Measurements from ENCODE around the gene GPR52.

GPR52 gene

GRCh38 chr1:174417921-174418320 is 29.8 kb upstream of the GPR52 start:
- H4K8ac ChIP-seq (ENCODE audit: low read depth, low read length) = no peak overlapping the region
- DNase-seq = no peak
- H2BK15ac ChIP-seq (replicated peaks; ENCODE audit: low read depth) = no peak overlapping the region
- no peak overlapping the region for H2BK120ac ChIP-seq (ENCODE audit: low read depth, low read length)
- no peaks in the 10 kb centered on the region for H3K79me1 ChIP-seq (ENCODE audit: low read length)
- no peaks in the 10 kb centered on the region for H3K4me1 ChIP-seq (ENCODE audit: control insufficient read depth, low read depth, low read length)
- H3K4ac ChIP-seq (ENCODE audit: low read depth, low read length) = no peak overlapping the region
- no peak overlapping the region for H4K5ac ChIP-seq (ENCODE audit: low read length)
- no peaks in the 10 kb centered on the region for H3K79me2 ChIP-seq (ENCODE audit: control insufficient read depth, insufficient read depth, low read length)
- no CpG with 5 or more reads among the region's 2 CpGs for WGBS (ENCODE audit: extremely low coverage, insufficient coverage, low lambda C conversion rate)
- H3K27me3 ChIP-seq (ENCODE audit: insufficient read depth, low read length, poor library complexity) = no peaks in the 10 kb centered on the region
- no peak overlapping the region for H3K9ac ChIP-seq (ENCODE audit: low read length)
- H3K4me2 ChIP-seq (ENCODE audit: low read length) = no peak overlapping the region
- H3K18ac ChIP-seq (ENCODE audit: low read length) = no peak overlapping the region
- H3K56ac ChIP-seq (ENCODE audit: low read length) = no peak overlapping the region
- H3K23ac ChIP-seq (ENCODE audit: low read length) = no peak overlapping the region
- no peaks in the 10 kb centered on the region for H3K36me3 ChIP-seq (ENCODE audit: control insufficient read depth, insufficient read depth, low read length)
- no peak overlapping the region for H3K27ac ChIP-seq (ENCODE audit: low read depth, low read length)
- no peak overlapping the region for H3K4me3 ChIP-seq (ENCODE audit: low read length)
- H2AK5ac ChIP-seq (ENCODE audit: low read length) = no peak overlapping the region
- no peak overlapping the region for H2BK5ac ChIP-seq (ENCODE audit: low read length)

GRCh38 chr1:174425121-174425520 is 22.6 kb upstream of the GPR52 start:
- no peak overlapping the region for H3K9ac ChIP-seq (ENCODE audit: low read length)
- H3K18ac ChIP-seq (ENCODE audit: low read length) = no peak overlapping the region
- no peaks in the 10 kb centered on the region for H3K4me1 ChIP-seq (ENCODE audit: control insufficient read depth, low read depth, low read length)
- no peak overlapping the region for H2BK15ac ChIP-seq (replicated peaks; ENCODE audit: low read depth)
- no peaks in the 10 kb centered on the region for H3K79me2 ChIP-seq (ENCODE audit: control insufficient read depth, insufficient read depth, low read length)
- no peak overlapping the region for H3K4me2 ChIP-seq (ENCODE audit: low read length)
- no peaks in the 10 kb centered on the region for H3K27me3 ChIP-seq (ENCODE audit: insufficient read depth, low read length, poor library complexity)
- no peak overlapping the region for H2BK120ac ChIP-seq (ENCODE audit: low read depth, low read length)
- no peak overlapping the region for H2BK5ac ChIP-seq (ENCODE audit: low read length)
- H3K27ac ChIP-seq (ENCODE audit: low read depth, low read length) = no peak overlapping the region
- no peak overlapping the region for H3K4me3 ChIP-seq (ENCODE audit: low read length)
- no peak overlapping the region for H3K23ac ChIP-seq (ENCODE audit: low read length)
- H3K56ac ChIP-seq (ENCODE audit: low read length) = no peak overlapping the region
- H4K8ac ChIP-seq (ENCODE audit: low read depth, low read length) = no peak overlapping the region
- no peaks in the 10 kb centered on the region for H3K36me3 ChIP-seq (ENCODE audit: control insufficient read depth, insufficient read depth, low read length)
- no peak overlapping the region for H4K5ac ChIP-seq (ENCODE audit: low read length)
- no peak overlapping the region for H3K4ac ChIP-seq (ENCODE audit: low read depth, low read length)
- no peak overlapping the region for H2AK5ac ChIP-seq (ENCODE audit: low read length)
- no peaks in the 10 kb centered on the region for H3K79me1 ChIP-seq (ENCODE audit: low read length)
- DNase-seq = no peak

- Histone ChIP-seq H4K8ac (ENCODE audit: low read depth, low read length) (no peak overlapping the region), H3K79me2 (ENCODE audit: control insufficient read depth, insufficient read depth, low read length) (no peaks in the 10 kb centered on the region), H2BK5ac (ENCODE audit: low read length) (no peak overlapping the region), H3K9ac (ENCODE audit: low read length) (no peak overlapping the region), H3K4ac (ENCODE audit: low read depth, low read length) (no peak overlapping the region), H3K27ac (ENCODE audit: low read depth, low read length) (no peak overlapping the region), H3K4me1 (ENCODE audit: control insufficient read depth, low read depth, low read length) (no peaks in the 10 kb centered on the region), H3K56ac (ENCODE audit: low read length) (no peak overlapping the region), H4K5ac (ENCODE audit: low read length) (no peak overlapping the region), H3K18ac (ENCODE audit: low read length) (no peak overlapping the region), H3K36me3 (ENCODE audit: control insufficient read depth, insufficient read depth, low read length) (no peaks in the 10 kb centered on the region), H2BK120ac (ENCODE audit: low read depth, low read length) (no peak overlapping the region), H3K79me1 (ENCODE audit: low read length) (no peaks in the 10 kb centered on the region), H3K4me3 (ENCODE audit: low read length) (no peak overlapping the region), H2BK15ac (replicated peaks; ENCODE audit: low read depth) (no peak overlapping the region), H3K4me2 (ENCODE audit: low read length) (no peak overlapping the region), H3K27me3 (ENCODE audit: insufficient read depth, low read length, poor library complexity) (no peaks in the 10 kb centered on the region), H2AK5ac (ENCODE audit: low read length) (no peak overlapping the region), H3K23ac (ENCODE audit: low read length) (no peak overlapping the region)
- DNase-seq = no peak
- no CpG with 5 or more reads among the region's 3 CpGs for WGBS (ENCODE audit: extremely low coverage, insufficient coverage, low lambda C conversion rate)
These were observed 21.6 kb upstream of the GPR52 start for GRCh38 chr1:174426153-174426552.

- Histone ChIP-seq H4K5ac (ENCODE audit: low read length) (no peak overlapping the region), H4K8ac (ENCODE audit: low read depth, low read length) (no peak overlapping the region), H3K4me1 (ENCODE audit: control insufficient read depth, low read depth, low read length) (no peaks in the 10 kb centered on the region), H3K23ac (ENCODE audit: low read length) (no peak overlapping the region), H3K36me3 (ENCODE audit: control insufficient read depth, insufficient read depth, low read length) (no peaks in the 10 kb centered on the region), H2AK5ac (ENCODE audit: low read length) (no peak overlapping the region), H3K79me1 (ENCODE audit: low read length) (no peaks in the 10 kb centered on the region), H3K4me3 (ENCODE audit: low read length) (no peak overlapping the region), H3K56ac (ENCODE audit: low read length) (no peak overlapping the region), H3K79me2 (ENCODE audit: control insufficient read depth, insufficient read depth, low read length) (no peaks in the 10 kb centered on the region), H3K4me2 (ENCODE audit: low read length) (no peak overlapping the region), H2BK120ac (ENCODE audit: low read depth, low read length) (no peak overlapping the region), H2BK5ac (ENCODE audit: low read length) (no peak overlapping the region), H3K27me3 (ENCODE audit: insufficient read depth, low read length, poor library complexity) (no peaks in the 10 kb centered on the region), H3K27ac (ENCODE audit: low read depth, low read length) (no peak overlapping the region), H3K18ac (ENCODE audit: low read length) (no peak overlapping the region), H3K9ac (ENCODE audit: low read length) (no peak overlapping the region), H2BK15ac (replicated peaks; ENCODE audit: low read depth) (no peak overlapping the region), H3K4ac (ENCODE audit: low read depth, low read length) (no peak overlapping the region)
- no CpG with 5 or more reads among the region's 3 CpGs for WGBS (ENCODE audit: extremely low coverage, insufficient coverage, low lambda C conversion rate)
- peak; percentile 64 for DNase-seq
These were observed 19.7 kb upstream of the GPR52 start for GRCh38 chr1:174428033-174428432.

- Histone ChIP-seq H3K79me1 (ENCODE audit: low read length) (no peaks in the 10 kb centered on the region), H3K4me3 (ENCODE audit: low read length) (no peak overlapping the region), H3K79me2 (ENCODE audit: control insufficient read depth, insufficient read depth, low read length) (no peaks in the 10 kb centered on the region), H2AK5ac (ENCODE audit: low read length) (no peak overlapping the region), H3K27me3 (ENCODE audit: insufficient read depth, low read length, poor library complexity) (no peaks in the 10 kb centered on the region), H3K4me1 (ENCODE audit: control insufficient read depth, low read depth, low read length) (no peaks in the 10 kb centered on the region), H3K9ac (ENCODE audit: low read length) (no peak overlapping the region), H3K36me3 (ENCODE audit: control insufficient read depth, insufficient read depth, low read length) (no peaks in the 10 kb centered on the region), H2BK120ac (ENCODE audit: low read depth, low read length) (no peak overlapping the region), H3K4me2 (ENCODE audit: low read length) (no peak overlapping the region), H2BK15ac (replicated peaks; ENCODE audit: low read depth) (no peak overlapping the region), H2BK5ac (ENCODE audit: low read length) (no peak overlapping the region), H3K27ac (ENCODE audit: low read depth, low read length) (no peak overlapping the region), H4K8ac (ENCODE audit: low read depth, low read length) (no peak overlapping the region), H3K4ac (ENCODE audit: low read depth, low read length) (no peak overlapping the region), H3K23ac (ENCODE audit: low read length) (no peak overlapping the region), H3K18ac (ENCODE audit: low read length) (no peak overlapping the region), H3K56ac (ENCODE audit: low read length) (no peak overlapping the region), H4K5ac (ENCODE audit: low read length) (no peak overlapping the region)
- no peak for DNase-seq
These were observed 19.0 kb upstream of the GPR52 start for GRCh38 chr1:174428739-174429138.

- no peak for DNase-seq
- WGBS (ENCODE audit: extremely low coverage, insufficient coverage, low lambda C conversion rate) = no CpG with 5 or more reads among the region's 1 CpG
These were observed 14.3 kb upstream of the GPR52 start for GRCh38 chr1:174433451-174433850.

More at GRCh38 chr1:174433451-174433850, 14.3 kb upstream of the GPR52 start:
- no peak overlapping the region for H3K18ac ChIP-seq (ENCODE audit: low read length)
- no peaks in the 10 kb centered on the region for H3K27me3 ChIP-seq (ENCODE audit: insufficient read depth, low read length, poor library complexity)
- H4K5ac ChIP-seq (ENCODE audit: low read length) = no peak overlapping the region
- H2AK5ac ChIP-seq (ENCODE audit: low read length) = no peak overlapping the region
- no peak overlapping the region for H3K23ac ChIP-seq (ENCODE audit: low read length)
- no peak overlapping the region for H2BK5ac ChIP-seq (ENCODE audit: low read length)
- H3K36me3 ChIP-seq (ENCODE audit: control insufficient read depth, insufficient read depth, low read length) = no peaks in the 10 kb centered on the region
- H3K4me2 ChIP-seq (ENCODE audit: low read length) = no peak overlapping the region
- H3K4me3 ChIP-seq (ENCODE audit: low read length) = no peak overlapping the region
- H3K79me2 ChIP-seq (ENCODE audit: control insufficient read depth, insufficient read depth, low read length) = no peaks in the 10 kb centered on the region
- no peak overlapping the region for H2BK120ac ChIP-seq (ENCODE audit: low read depth, low read length)
- H3K56ac ChIP-seq (ENCODE audit: low read length) = no peak overlapping the region
- no peak overlapping the region for H4K8ac ChIP-seq (ENCODE audit: low read depth, low read length)
- H3K79me1 ChIP-seq (ENCODE audit: low read length) = no peaks in the 10 kb centered on the region
- no peak overlapping the region for H3K4ac ChIP-seq (ENCODE audit: low read depth, low read length)
- no peak overlapping the region for H2BK15ac ChIP-seq (replicated peaks; ENCODE audit: low read depth)
- no peak overlapping the region for H3K9ac ChIP-seq (ENCODE audit: low read length)
- H3K27ac ChIP-seq (ENCODE audit: low read depth, low read length) = no peak overlapping the region
- H3K4me1 ChIP-seq (ENCODE audit: control insufficient read depth, low read depth, low read length) = no peaks in the 10 kb centered on the region

Data from mesendoderm (in vitro differentiated cells).